Panc1 (cell line): ENCODE results near the gene AMDHD2. TPM values are rescaled to one million over a fixed set of nuclear protein-coding genes. Genes with fewer than 3 reads are reported as not detected.

Experiments used
- ATAC-seq: fragments of 200-7000 bp; cut with Tn5 transposase; 2 replicates; pipeline ENCODE4 v1.9.1; 2020; ENCODE audit warnings: mild to moderate bottlenecking, moderate library complexity
- BruUV-seq: library from RNA; stranded (reverse); fragments of 400-500 nt; replicated peaks from 2 replicates; lab custom pipeline; 2021; lab: Mats Ljungman, UMichigan
- CTCF ChIA-PET: fragments of 300-600 bp; sonication (Branson Sonifier 250); formaldehyde crosslinking; loops from one replicate; lab custom pipeline; 2022; ENCODE audit warnings: antibody characterized with exemption; lab: Charles Lee
- POLR2A ChIA-PET: fragments of 300-600 bp; sonication (Branson Sonifier 250); formaldehyde crosslinking; loops from one replicate; lab custom pipeline; 2022; ENCODE audit warnings: antibody characterized with exemption; lab: Charles Lee
- DNase-seq: peaks from one replicate; pipeline ENCODE4 v3.0.0-alpha.2; 2010; ENCODE audit warnings: low read depth, low spot score
- H3K27ac ChIP-seq: 2 replicates; pipeline ENCODE4 v1.5.1; 2011; ENCODE audit warnings: mild to moderate bottlenecking, low read length, inconsistent platforms
- H3K27me3 ChIP-seq: fragments of 200-500 bp; sonication (Bioruptor generic); 2 replicates; pipeline ENCODE4 v1.6.0; 2014; ENCODE audit warnings: low read length, inconsistent platforms; ENCODE audit not compliant: control insufficient read depth, insufficient read depth
- H3K36me3 ChIP-seq: fragments of 200-500 bp; sonication (Bioruptor generic); 2 replicates; pipeline ENCODE4 v1.5.1; 2014; ENCODE audit warnings: inconsistent platforms, mild to moderate bottlenecking, low read length, moderate library complexity; ENCODE audit not compliant: control insufficient read depth, insufficient read depth
- H3K4me1 ChIP-seq: 2 replicates; pipeline ENCODE4 v1.5.1; 2011; ENCODE audit warnings: inconsistent platforms, mild to moderate bottlenecking, low read length, moderate library complexity; ENCODE audit not compliant: control insufficient read depth, insufficient read depth
- H3K4me3 ChIP-seq, 2 experiments: 2 replicates each; pipeline ENCODE4 v1.5.1; 2011 to 2012; ENCODE audit warnings: low read depth in 2 of 2, low read length in 2 of 2, mild to moderate bottlenecking in 2 of 2, inconsistent platforms in 1 of 2, moderate library complexity in 1 of 2
- H3K9me3 ChIP-seq: fragments of 200-500 bp; sonication (Bioruptor generic); 2 replicates; pipeline ENCODE4 v1.5.1; 2014; ENCODE audit warnings: low read depth, mild to moderate bottlenecking, inconsistent platforms, low read length, moderate library complexity; ENCODE audit not compliant: control insufficient read depth, insufficient read depth
- POLR2AphosphoS5 ChIP-seq: IDR thresholded peaks from 2 replicates; pipeline ENCODE4 v1.6.1; 2012; ENCODE audit warnings: mild to moderate bottlenecking, low read depth, low read length, moderate library complexity
- REST ChIP-seq, 2 experiments: IDR thresholded peaks; 2 replicates each; pipeline ENCODE4 v1.6.1; 2011 to 2012; ENCODE audit warnings: low read depth in 2 of 2, control low read depth in 1 of 2, low read length in 1 of 2, mild to moderate bottlenecking in 1 of 2, moderate library complexity in 1 of 2; ENCODE audit not compliant: insufficient read depth in 1 of 2
- SIN3A ChIP-seq: IDR thresholded peaks from 2 replicates; pipeline ENCODE4 v1.6.1; 2012; ENCODE audit warnings: low read depth, mild to moderate bottlenecking, low read length, moderate library complexity, borderline replicate concordance; ENCODE audit not compliant: insufficient read depth
- TCF7L2 ChIP-seq: IDR thresholded peaks from 2 replicates; pipeline ENCODE4 v1.6.1; 2011; ENCODE audit warnings: mild to moderate bottlenecking, low read depth, low read length, inconsistent platforms
- in situ Hi-C: cut with HindIII; loops from 2 replicates; pipeline ENCODE4 v1.10.0; 2016; ENCODE audit warnings: low sequenced_read_pairs, low pct_unique_long_range_greater_than_20kb
- intact Hi-C: fragments of 100-400 bp; cut with micrococcal nuclease; formaldehyde crosslinking; loops from one replicate; pipeline ENCODE4 v1.10.0; 2022; ENCODE audit not compliant: unreplicated experiment
- total RNA-seq: library from RNA; stranded (reverse); gene quantifications from one replicate; pipeline ENCODE4 v1.2.1, GENCODE V29; 2021; ENCODE audit not compliant: unreplicated experiment
- TF ChIP-seq, protein P1 (sequence below): fragments of 450-650 bp; IDR thresholded peaks from 2 replicates; pipeline ENCODE4 v1.5.1; 2017; ENCODE audit warnings: mild to moderate bottlenecking

Gene AMDHD2
- total RNA-seq, 1 experiment from 2014 or later, result 87.5 TPM

GRCh38 chr16:2480948-2481347 is 39.2 kb upstream of the AMDHD2 start:
- Histone ChIP-seq H3K4me1 (peaks cover 13% of the 10 kb centered on the region), H3K9me3 (no peaks in the 10 kb centered on the region), H3K4me3 (no peak overlapping the region), H3K27ac (no peak overlapping the region), H3K27me3 (no peaks in the 10 kb centered on the region), H3K36me3 (no peaks in the 10 kb centered on the region)
- ChIA-PET POLR2A (no interaction called here), CTCF (no interaction called here)
- in situ Hi-C loops, result no loop called here
- TF ChIP-seq TCF7L2, result no peak
- no peak for TF ChIP-seq SIN3A
- TF ChIP-seq, protein P1, sequence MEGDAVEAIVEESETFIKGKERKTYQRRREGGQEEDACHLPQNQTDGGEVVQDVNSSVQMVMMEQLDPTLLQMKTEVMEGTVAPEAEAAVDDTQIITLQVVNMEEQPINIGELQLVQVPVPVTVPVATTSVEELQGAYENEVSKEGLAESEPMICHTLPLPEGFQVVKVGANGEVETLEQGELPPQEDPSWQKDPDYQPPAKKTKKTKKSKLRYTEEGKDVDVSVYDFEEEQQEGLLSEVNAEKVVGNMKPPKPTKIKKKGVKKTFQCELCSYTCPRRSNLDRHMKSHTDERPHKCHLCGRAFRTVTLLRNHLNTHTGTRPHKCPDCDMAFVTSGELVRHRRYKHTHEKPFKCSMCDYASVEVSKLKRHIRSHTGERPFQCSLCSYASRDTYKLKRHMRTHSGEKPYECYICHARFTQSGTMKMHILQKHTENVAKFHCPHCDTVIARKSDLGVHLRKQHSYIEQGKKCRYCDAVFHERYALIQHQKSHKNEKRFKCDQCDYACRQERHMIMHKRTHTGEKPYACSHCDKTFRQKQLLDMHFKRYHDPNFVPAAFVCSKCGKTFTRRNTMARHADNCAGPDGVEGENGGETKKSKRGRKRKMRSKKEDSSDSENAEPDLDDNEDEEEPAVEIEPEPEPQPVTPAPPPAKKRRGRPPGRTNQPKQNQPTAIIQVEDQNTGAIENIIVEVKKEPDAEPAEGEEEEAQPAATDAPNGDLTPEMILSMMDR, result no peak
- no peak for ATAC-seq
- no TSS peak for BruUV-seq
- no peak for DNase-seq
- intact Hi-C loops, result no loop called here

DNA sequence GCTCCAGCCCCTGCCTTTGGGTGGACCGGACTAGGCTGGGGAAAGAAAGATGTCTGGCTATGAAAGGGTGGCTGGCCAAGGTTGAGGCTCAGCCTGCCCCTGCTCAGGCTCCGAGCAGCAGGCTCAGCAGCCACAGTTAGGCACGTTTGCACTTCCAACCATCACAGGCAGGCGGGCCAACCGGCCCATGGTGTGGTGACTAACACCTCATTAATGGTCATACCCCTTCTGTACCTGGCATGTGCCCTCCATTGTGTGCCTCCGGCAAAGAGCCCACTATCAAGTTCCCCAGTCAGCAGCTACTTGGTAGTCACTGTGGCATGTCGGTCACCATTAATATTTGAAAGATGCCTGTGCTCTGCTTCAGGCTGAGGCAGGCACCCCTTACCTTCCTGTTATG is 38.5 kb upstream of the AMDHD2 start:
- Histone ChIP-seq H3K4me3 (no peak overlapping the region), H3K36me3 (no peaks in the 10 kb centered on the region), H3K4me1 (0 out of 2 replicates have a peak, but pooled peaks cover 8% of the 10 kb centered on the region), H3K9me3 (no peaks in the 10 kb centered on the region), H3K27me3 (no peaks in the 10 kb centered on the region), H3K27ac (no peak overlapping the region)
- no peak for ATAC-seq
- in situ Hi-C loops, result no loop called here
- BruUV-seq, result no TSS peak
- POLR2A ChIA-PET, result no interaction called here
- intact Hi-C loops, result no loop called here
- TF ChIP-seq SIN3A (no peak), POLR2AphosphoS5 (no peak), TCF7L2 (no peak), REST (IDR thresholded peaks at IDR 0.05; ENCODE audit: insufficient read depth in 1 of 2, low read depth in 2 of 2, low read length in 1 of 2) (no peak)
- TF ChIP-seq, protein P1, result no peak
- DNase-seq, result no peak
- CTCF ChIA-PET, result no interaction called here
